Measurements from ENCODE around the gene ABCA9.

The ABCA9 gene

GRCh38 chr17:69062860-69063581 lies 2.3 kb upstream of the ABCA9 start:
- DNase-seq = no peak
- Histone ChIP-seq H3K36me3 (no peaks in the 10 kb centered on the region), H3K9me3 (ENCODE audit: severe bottlenecking) (peaks cover 4% of the 10 kb centered on the region), H3K27ac (no peak overlapping the region), H3K27me3 (ENCODE audit: insufficient read depth, low read depth, severe bottlenecking) (no peaks in the 10 kb centered on the region), H3K4me3 (ENCODE audit: low read depth, low read length) (no peak overlapping the region)
- TF ChIP-seq CTCF (IDR thresholded peaks at IDR 0.05; ENCODE audit: low read depth, low read length) = no peak

- Histone ChIP-seq H3K4me3 (ENCODE audit: low read depth, low read length) (no peak overlapping the region), H3K9me3 (ENCODE audit: severe bottlenecking) (peaks cover 4% of the 10 kb centered on the region), H3K36me3 (no peaks in the 10 kb centered on the region), H3K27ac (no peak overlapping the region), H3K27me3 (ENCODE audit: insufficient read depth, low read depth, severe bottlenecking) (no peaks in the 10 kb centered on the region)
- TF ChIP-seq CTCF (IDR thresholded peaks at IDR 0.05; ENCODE audit: low read depth, low read length) = no peak
- DNase-seq = no peak
Measured at GRCh38 chr17:69061721-69062556, 1.2 kb upstream of the ABCA9 start.

GRCh38 chr17:69059458-69060175 lies 1.1 kb downstream of the ABCA9 start:
- Histone ChIP-seq H3K4me3 (ENCODE audit: low read depth, low read length) (no peak overlapping the region), H3K9me3 (ENCODE audit: severe bottlenecking) (peaks cover 4% of the 10 kb centered on the region), H3K27me3 (ENCODE audit: insufficient read depth, low read depth, severe bottlenecking) (no peaks in the 10 kb centered on the region), H3K27ac (no peak overlapping the region), H3K36me3 (no peaks in the 10 kb centered on the region)
- no peak for TF ChIP-seq CTCF (IDR thresholded peaks at IDR 0.05; ENCODE audit: low read depth, low read length)
- DNase-seq = no peak

GRCh38 chr17:69058165-69058564 lies 2.6 kb downstream of the ABCA9 start:
- no peak overlapping the region for H3K27ac ChIP-seq
- H3K9me3 ChIP-seq (ENCODE audit: severe bottlenecking) = peaks cover 4% of the 10 kb centered on the region
- TF ChIP-seq CTCF (IDR thresholded peaks at IDR 0.05; ENCODE audit: low read depth, low read length) = peak; percentile 49; the same call in 1 of the 2 replicates
- no peaks in the 10 kb centered on the region for H3K27me3 ChIP-seq (ENCODE audit: insufficient read depth, low read depth, severe bottlenecking)
- no peak for DNase-seq
- H3K36me3 ChIP-seq = no peaks in the 10 kb centered on the region
- H3K4me3 ChIP-seq (ENCODE audit: low read depth, low read length) = no peak overlapping the region

GRCh38 chr17:69057280-69057679 lies 3.4 kb downstream of the ABCA9 start:
- Histone ChIP-seq H3K36me3 (no peaks in the 10 kb centered on the region), H3K27ac (no peak overlapping the region), H3K27me3 (ENCODE audit: insufficient read depth, low read depth, severe bottlenecking) (no peaks in the 10 kb centered on the region), H3K9me3 (ENCODE audit: severe bottlenecking) (peaks cover 4% of the 10 kb centered on the region), H3K4me3 (ENCODE audit: low read depth, low read length) (no peak overlapping the region)
- TF ChIP-seq CTCF (IDR thresholded peaks at IDR 0.05; ENCODE audit: low read depth, low read length) = no peak
- no peak for DNase-seq
